ENCODE results near the gene IKBKG. TPM values are rescaled to one million over a fixed set of nuclear protein-coding genes. Genes with fewer than 3 reads are reported as not detected.
"Not testable (repeated sequence)": the region's sequence is repeated elsewhere in the genome, so short reads cannot be mapped to it uniquely, and the experiment has no call there.

Gene IKBKG
- polyA plus RNA-seq, 1 of the 3 experiments (the other 2 are of a cell fraction), result 36.4 TPM

DNA sequence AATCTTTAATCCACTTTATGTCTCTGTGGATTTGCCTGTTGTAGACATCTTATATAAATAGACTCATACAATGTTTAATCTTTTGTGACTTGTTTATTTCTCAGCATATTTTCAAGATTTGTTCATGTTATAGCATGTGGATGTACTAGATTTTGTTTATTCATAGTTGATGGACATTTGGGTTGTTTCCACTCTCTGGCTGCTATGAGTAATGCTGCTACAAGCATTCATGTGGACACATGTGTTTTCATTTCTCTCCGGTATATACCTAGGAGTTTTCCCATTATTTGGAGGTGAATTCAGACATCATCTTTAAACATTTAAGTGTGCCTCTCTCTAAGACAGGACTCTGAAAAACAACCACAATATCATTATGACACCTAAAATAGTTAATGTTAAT is 2.3 kb downstream of the IKBKG start:
- H3K79me2 ChIP-seq (ENCODE audit: insufficient read depth), result peaks cover 76% of the 10 kb centered on the region
- H3K9me3 ChIP-seq, result no peaks in the 10 kb centered on the region
- H3K9ac ChIP-seq, result no peak overlapping the region
- no peak overlapping the region for H3K4me3 ChIP-seq (ENCODE audit: low read depth in 2 of 2, low read length in 1 of 2)
- TF ChIP-seq FOXM1 (IDR thresholded peaks at IDR 0.05; ENCODE audit: low read depth) (no peak), ELF1 (IDR thresholded peaks at IDR 0.05) (no peak), FOSL2 (IDR thresholded peaks at IDR 0.05; ENCODE audit: borderline replicate concordance, low read depth) (no peak), RXRA (IDR thresholded peaks at IDR 0.05; ENCODE audit: borderline replicate concordance, low read depth) (no peak), CTCF (IDR thresholded peaks at IDR 0.05) (no peak), POLR2AphosphoS5 (IDR thresholded peaks at IDR 0.05; ENCODE audit: low read depth, low read length) (no peak), FOXJ3 (CRISPR knock-in tag; IDR thresholded peaks at IDR 0.05) (no peak)
- TF ChIP-seq, protein P1, sequence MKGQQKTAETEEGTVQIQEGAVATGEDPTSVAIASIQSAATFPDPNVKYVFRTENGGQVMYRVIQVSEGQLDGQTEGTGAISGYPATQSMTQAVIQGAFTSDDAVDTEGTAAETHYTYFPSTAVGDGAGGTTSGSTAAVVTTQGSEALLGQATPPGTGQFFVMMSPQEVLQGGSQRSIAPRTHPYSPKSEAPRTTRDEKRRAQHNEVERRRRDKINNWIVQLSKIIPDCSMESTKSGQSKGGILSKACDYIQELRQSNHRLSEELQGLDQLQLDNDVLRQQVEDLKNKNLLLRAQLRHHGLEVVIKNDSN (IDR thresholded peaks at IDR 0.05; ENCODE audit: borderline replicate concordance, low read depth), result no peak
- H3K4me2 ChIP-seq, result no peak overlapping the region
- peaks cover 21% of the 10 kb centered on the region for H4K20me1 ChIP-seq (ENCODE audit: insufficient read depth)
- H3K27me3 ChIP-seq (ENCODE audit: insufficient read depth), result peaks cover 17% of the 10 kb centered on the region
- no peaks in the 10 kb centered on the region for H3K9me2 ChIP-seq
- peaks cover 0 to 11% of the 10 kb centered on the region in 2 experiments for H3K36me3 ChIP-seq (replicated peaks in 1 of 2; ENCODE audit: control insufficient read depth in 1 of 2, insufficient read depth in 2 of 2, low read length in 1 of 2)
- peaks cover 0 to 7% of the 10 kb centered on the region in 2 experiments; a peak in 1 of 4 replicates for H3K4me1 ChIP-seq (ENCODE audit: control insufficient read depth in 1 of 2, insufficient read depth in 2 of 2, low read depth in 1 of 2, low read length in 1 of 2)
- H2AFZ ChIP-seq (ENCODE audit: low read depth), result no peak overlapping the region
- ChIA-PET CTCF (no interaction called here), POLR2A (no interaction called here)
- WGBS (ENCODE audit: low lambda C conversion rate), result 38% methylated on average over 1 of the region's 1 CpG
- peaks cover 6% of the 10 kb centered on the region for H3F3A ChIP-seq (replicated peaks; ENCODE audit: insufficient read depth)
- no peak for DNase-seq
- H3K27ac ChIP-seq (ENCODE audit: low read depth in 2 of 2, low read length in 1 of 2), result no peak overlapping the region

- H3K27me3 ChIP-seq (ENCODE audit: insufficient read depth), result peaks cover 17% of the 10 kb centered on the region
- H3F3A ChIP-seq (replicated peaks; ENCODE audit: insufficient read depth); H3K4me3 ChIP-seq (ENCODE audit: low read depth in 2 of 2, low read length in 1 of 2); H3K9me3 ChIP-seq; H3K4me1 ChIP-seq (ENCODE audit: control insufficient read depth in 1 of 2, insufficient read depth in 2 of 2, low read depth in 1 of 2, low read length in 1 of 2); CTCF ChIA-PET; H2AFZ ChIP-seq (ENCODE audit: low read depth); POLR2A ChIA-PET; H3K27ac ChIP-seq (ENCODE audit: low read depth in 2 of 2, low read length in 1 of 2); DNase-seq; H3K4me2 ChIP-seq; H3K9me2 ChIP-seq; H3K9ac ChIP-seq: not testable (repeated sequence)
- peaks cover 21% of the 10 kb centered on the region for H4K20me1 ChIP-seq (ENCODE audit: insufficient read depth)
- H3K79me2 ChIP-seq (ENCODE audit: insufficient read depth), result peaks cover 59% of the 10 kb centered on the region
- peaks cover 0 to 11% of the 10 kb centered on the region in 2 experiments for H3K36me3 ChIP-seq (replicated peaks in 1 of 2; ENCODE audit: control insufficient read depth in 1 of 2, insufficient read depth in 2 of 2, low read length in 1 of 2)
- 46% methylated on average over 7 of the region's 18 CpGs for WGBS (ENCODE audit: low lambda C conversion rate)
These were observed 4.8 kb downstream of the IKBKG start for GRCh38 chrX:154552112-154552806.

DNA sequence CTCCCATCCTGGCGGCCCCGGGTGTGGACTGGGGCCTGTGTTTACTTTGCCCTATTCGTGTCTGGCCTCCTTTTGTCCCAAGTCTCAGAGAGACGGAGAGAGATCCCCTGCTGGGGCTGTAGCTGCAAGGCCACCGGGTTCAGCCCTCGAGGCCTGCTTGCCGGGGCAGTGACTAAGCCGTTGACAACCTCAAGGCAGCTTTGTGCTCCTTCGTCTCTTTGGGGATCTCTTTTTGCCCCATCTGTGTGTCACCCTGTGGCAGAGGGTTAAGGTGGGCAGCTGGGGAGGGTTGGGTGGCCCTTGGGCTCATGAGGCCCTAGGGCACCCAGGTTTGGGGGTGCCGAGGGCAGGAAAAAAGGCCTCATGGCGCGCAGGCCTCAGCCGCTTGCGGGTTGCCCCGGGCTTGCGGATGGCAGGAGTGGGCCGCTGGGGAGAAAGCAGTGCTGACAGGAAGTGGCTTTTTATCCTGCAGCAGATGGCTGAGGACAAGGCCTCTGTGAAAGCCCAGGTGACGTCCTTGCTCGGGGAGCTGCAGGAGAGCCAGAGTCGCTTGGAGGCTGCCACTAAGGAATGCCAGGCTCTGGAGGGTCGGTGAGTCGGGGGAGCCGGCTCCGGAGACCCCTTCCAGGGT is 10.8 kb downstream of the IKBKG start:
- H3F3A ChIP-seq (replicated peaks; ENCODE audit: insufficient read depth); CTCF ChIA-PET; H3K9ac ChIP-seq; POLR2A ChIA-PET; H2AFZ ChIP-seq (ENCODE audit: low read depth); H3K27ac ChIP-seq (ENCODE audit: low read depth in 2 of 2, low read length in 1 of 2); H3K4me3 ChIP-seq (ENCODE audit: low read depth in 2 of 2, low read length in 1 of 2); DNase-seq; H3K27me3 ChIP-seq (ENCODE audit: insufficient read depth); H4K20me1 ChIP-seq (ENCODE audit: insufficient read depth); H3K9me2 ChIP-seq; H3K9me3 ChIP-seq; H3K4me2 ChIP-seq; H3K4me1 ChIP-seq (ENCODE audit: control insufficient read depth in 1 of 2, insufficient read depth in 2 of 2, low read depth in 1 of 2, low read length in 1 of 2); H3K36me3 ChIP-seq (replicated peaks in 1 of 2; ENCODE audit: control insufficient read depth in 1 of 2, insufficient read depth in 2 of 2, low read length in 1 of 2): not testable (repeated sequence)
- H3K79me2 ChIP-seq (ENCODE audit: insufficient read depth), result peaks cover 11% of the 10 kb centered on the region
- WGBS (ENCODE audit: low lambda C conversion rate), result no CpG with 5 or more reads among the region's 24 CpGs

- H3K27ac ChIP-seq (ENCODE audit: low read depth in 2 of 2, low read length in 1 of 2); H3K9me3 ChIP-seq; H3K9ac ChIP-seq; H3K9me2 ChIP-seq; DNase-seq; H2AFZ ChIP-seq (ENCODE audit: low read depth); H3K36me3 ChIP-seq (replicated peaks in 1 of 2; ENCODE audit: control insufficient read depth in 1 of 2, insufficient read depth in 2 of 2, low read length in 1 of 2); H3F3A ChIP-seq (replicated peaks; ENCODE audit: insufficient read depth); H4K20me1 ChIP-seq (ENCODE audit: insufficient read depth); H3K27me3 ChIP-seq (ENCODE audit: insufficient read depth); H3K4me1 ChIP-seq (ENCODE audit: control insufficient read depth in 1 of 2, insufficient read depth in 2 of 2, low read depth in 1 of 2, low read length in 1 of 2); POLR2A ChIA-PET; H3K79me2 ChIP-seq (ENCODE audit: insufficient read depth); CTCF ChIA-PET; H3K4me2 ChIP-seq; H3K4me3 ChIP-seq (ENCODE audit: low read depth in 2 of 2, low read length in 1 of 2): not testable (repeated sequence)
- no CpG with 5 or more reads among the region's 21 CpGs for WGBS (ENCODE audit: low lambda C conversion rate)
These were observed 11.5 kb downstream of the IKBKG start for GRCh38 chrX:154558896-154559295.

- CTCF ChIA-PET; H3K36me3 ChIP-seq (replicated peaks in 1 of 2; ENCODE audit: control insufficient read depth in 1 of 2, insufficient read depth in 2 of 2, low read length in 1 of 2); POLR2A ChIA-PET; H3K27ac ChIP-seq (ENCODE audit: low read depth in 2 of 2, low read length in 1 of 2); H3K79me2 ChIP-seq (ENCODE audit: insufficient read depth); H3K27me3 ChIP-seq (ENCODE audit: insufficient read depth); H3K9me2 ChIP-seq; H2AFZ ChIP-seq (ENCODE audit: low read depth); H4K20me1 ChIP-seq (ENCODE audit: insufficient read depth); H3K4me2 ChIP-seq; H3K9ac ChIP-seq; H3K4me1 ChIP-seq (ENCODE audit: control insufficient read depth in 1 of 2, insufficient read depth in 2 of 2, low read depth in 1 of 2, low read length in 1 of 2); DNase-seq; H3F3A ChIP-seq (replicated peaks; ENCODE audit: insufficient read depth); H3K4me3 ChIP-seq (ENCODE audit: low read depth in 2 of 2, low read length in 1 of 2); H3K9me3 ChIP-seq: not testable (repeated sequence)
- 72% methylated on average over 8 of the region's 31 CpGs for WGBS (ENCODE audit: low lambda C conversion rate)
These were observed 12.9 kb downstream of the IKBKG start for GRCh38 chrX:154560326-154560725.

All from SK-N-SH (cell line).